Loucy (cell line): ENCODE results near the gene KIF1B.

Source experiments
- H2AFZ ChIP-seq: fragments of 200-600 bp; sonication (generic); 2 replicates; pipeline ENCODE4 v1.6.0; 2016; ENCODE audit warnings: antibody characterized with exemption, mild to moderate bottlenecking, low read length, moderate library complexity
- H3F3A ChIP-seq: fragments of 200-600 bp; 2 replicates; pipeline ENCODE4 v1.6.0; 2016; ENCODE audit warnings: antibody characterized with exemption, low read depth, mild to moderate bottlenecking
- H3K27me3 ChIP-seq: fragments of 200-600 bp; sonication (generic); 2 replicates; pipeline ENCODE4 v1.6.1; 2014; ENCODE audit warnings: low read length, mild to moderate bottlenecking; ENCODE audit not compliant: insufficient read depth, poor library complexity, severe bottlenecking
- H3K36me3 ChIP-seq: fragments of 200-600 bp; sonication (generic); 2 replicates; pipeline ENCODE4 v1.6.1; 2016; ENCODE audit warnings: low read length; ENCODE audit not compliant: insufficient read depth
- H3K4me1 ChIP-seq: fragments of 200-600 bp; sonication (generic); 2 replicates; pipeline ENCODE4 v1.5.1; 2014; ENCODE audit warnings: low read length, mild to moderate bottlenecking; ENCODE audit not compliant: insufficient read depth, poor library complexity, severe bottlenecking
- H3K4me2 ChIP-seq: fragments of 200-600 bp; sonication (generic); 2 replicates; pipeline ENCODE4 v1.6.0; 2014; ENCODE audit warnings: antibody characterized with exemption, low read length, low read depth, mild to moderate bottlenecking; ENCODE audit not compliant: poor library complexity, severe bottlenecking
- H3K4me3 ChIP-seq: fragments of 200-600 bp; sonication (generic); 2 replicates; pipeline ENCODE4 v1.5.1; 2014; ENCODE audit warnings: low read length, mild to moderate bottlenecking, mixed read lengths; ENCODE audit not compliant: poor library complexity, severe bottlenecking
- H3K79me2 ChIP-seq: fragments of 200-600 bp; sonication (generic); 2 replicates; pipeline ENCODE4 v1.6.1; 2014; ENCODE audit warnings: low read length; ENCODE audit not compliant: insufficient read depth
- H3K9ac ChIP-seq: fragments of 200-600 bp; sonication (generic); 2 replicates; pipeline ENCODE4 v1.6.0; 2014; ENCODE audit warnings: mild to moderate bottlenecking, low read depth, low read length, moderate library complexity; ENCODE audit not compliant: poor library complexity, severe bottlenecking
- H3K9me2 ChIP-seq: fragments of 200-600 bp; sonication (generic); replicated peaks from 2 replicates; pipeline ENCODE4 v1.6.1; 2016; ENCODE audit warnings: low read depth, low read length, mixed read lengths
- H3K9me3 ChIP-seq: fragments of 200-600 bp; sonication (generic); 2 replicates; pipeline ENCODE4 v1.6.1; 2014; ENCODE audit warnings: mild to moderate bottlenecking, antibody characterized with exemption, low read length, low read depth; ENCODE audit not compliant: insufficient read depth
- H4K20me1 ChIP-seq: fragments of 200-600 bp; sonication (generic); 2 replicates; pipeline ENCODE4 v1.6.0; 2014; ENCODE audit warnings: antibody characterized with exemption, low read length, mild to moderate bottlenecking; ENCODE audit not compliant: insufficient read depth, poor library complexity, severe bottlenecking
- CTCF ChIP-seq: fragments of 200-600 bp; sonication (generic); conservative IDR thresholded peaks from 2 replicates; pipeline ENCODE4 v1.5.1; 2014; ENCODE audit warnings: mild to moderate bottlenecking, antibody characterized with exemption, low read length
- EZH2phosphoT487 ChIP-seq: fragments of 200-600 bp; IDR thresholded peaks from 2 replicates; pipeline ENCODE4 v1.6.1; 2018; ENCODE audit warnings: antibody characterized with exemption, mild to moderate bottlenecking, moderate library complexity, borderline replicate concordance

The KIF1B gene

GRCh38 chr1:10388387-10388715, 178.0 kb downstream of the KIF1B start:
- Histone ChIP-seq H3F3A (no peaks in the 10 kb centered on the region), H3K4me1 (peaks cover 14% of the 10 kb centered on the region), H4K20me1 (no peaks in the 10 kb centered on the region), H3K4me2 (peak overlapping the region; percentile 45), H3K9ac (no peak overlapping the region), H3K79me2 (no peaks in the 10 kb centered on the region), H3K9me2 (no peaks in the 10 kb centered on the region), H3K36me3 (no peaks in the 10 kb centered on the region), H3K9me3 (no peaks in the 10 kb centered on the region), H3K4me3 (peak overlapping the region; percentile 5), H3K27me3 (no peaks in the 10 kb centered on the region), H2AFZ (0 out of 2 replicates have a peak overlapping the region, but pooled peaks have one; percentile 44)
- TF ChIP-seq EZH2phosphoT487 (no peak), CTCF (no peak)

GRCh38 chr1:10389271-10389973, 179.1 kb downstream of the KIF1B start:
- Histone ChIP-seq H3K27me3 (no peaks in the 10 kb centered on the region), H3K79me2 (no peaks in the 10 kb centered on the region), H3K4me3 (no peak overlapping the region), H3K4me2 (no peak overlapping the region), H3K4me1 (peaks cover 14% of the 10 kb centered on the region), H3K36me3 (no peaks in the 10 kb centered on the region), H3K9me2 (no peaks in the 10 kb centered on the region), H2AFZ (no peak overlapping the region), H4K20me1 (no peaks in the 10 kb centered on the region), H3K9ac (no peak overlapping the region), H3F3A (no peaks in the 10 kb centered on the region), H3K9me3 (no peaks in the 10 kb centered on the region)
- TF ChIP-seq CTCF (no peak), EZH2phosphoT487 (no peak)

GRCh38 chr1:10396870-10397269, 186.5 kb downstream of the KIF1B start:
- Histone ChIP-seq H3K9me3 (no peaks in the 10 kb centered on the region), H4K20me1 (peaks cover 23% of the 10 kb centered on the region), H3K36me3 (no peaks in the 10 kb centered on the region), H3K9me2 (no peaks in the 10 kb centered on the region), H2AFZ (no peak overlapping the region), H3K27me3 (no peaks in the 10 kb centered on the region), H3F3A (no peaks in the 10 kb centered on the region), H3K4me1 (peaks cover 20% of the 10 kb centered on the region), H3K4me2 (no peak overlapping the region), H3K4me3 (no peak overlapping the region), H3K79me2 (peaks cover 25% of the 10 kb centered on the region), H3K9ac (no peak overlapping the region)
- TF ChIP-seq EZH2phosphoT487: no peak
- TF ChIP-seq CTCF: no peak
